DOHH2 (cell line): Measurements from ENCODE around the gene GCAT.

ENCODE experiments used
- H3F3A ChIP-seq: fragments of 200-600 bp; sonication (generic), shearing (Covaris generic); 2 replicates; pipeline ENCODE4 v1.6.0; 2016; ENCODE audit warnings: antibody characterized with exemption, mild to moderate bottlenecking; ENCODE audit not compliant: control insufficient read depth, insufficient read depth
- H3K27ac ChIP-seq: fragments of 200-600 bp; sonication (generic); 2 replicates; pipeline ENCODE4 v1.5.1; 2014; ENCODE audit warnings: low read depth, mild to moderate bottlenecking, low read length, moderate library complexity
- H3K27me3 ChIP-seq: fragments of 200-600 bp; sonication (generic); 2 replicates; pipeline ENCODE4 v1.6.1; 2014; ENCODE audit warnings: mild to moderate bottlenecking, low read length, mixed read lengths; ENCODE audit not compliant: control insufficient read depth
- H3K36me3 ChIP-seq: fragments of 200-600 bp; sonication (generic); 2 replicates; pipeline ENCODE4 v1.6.1; 2014; ENCODE audit warnings: mild to moderate bottlenecking, low read length, moderate library complexity, mixed read lengths; ENCODE audit not compliant: control insufficient read depth
- H3K4me1 ChIP-seq: fragments of 200-600 bp; sonication (generic); 2 replicates; pipeline ENCODE4 v1.6.1; 2014; ENCODE audit warnings: mild to moderate bottlenecking, low read length, mixed read lengths; ENCODE audit not compliant: control insufficient read depth
- H3K4me2 ChIP-seq: fragments of 200-600 bp; sonication (generic); 2 replicates; pipeline ENCODE4 v1.6.0; 2014; ENCODE audit warnings: mild to moderate bottlenecking, low read length, moderate library complexity
- H3K4me3 ChIP-seq: fragments of 200-600 bp; sonication (generic); 2 replicates; pipeline ENCODE4 v1.5.1; 2014; ENCODE audit warnings: mild to moderate bottlenecking, low read length, mixed read lengths
- H3K79me2 ChIP-seq: fragments of 200-600 bp; sonication (generic); 2 replicates; pipeline ENCODE4 v1.6.1; 2014; ENCODE audit warnings: mild to moderate bottlenecking, low read length, mixed read lengths; ENCODE audit not compliant: control insufficient read depth
- H3K9me2 ChIP-seq: fragments of 200-600 bp; sonication (generic); replicated peaks from 2 replicates; pipeline ENCODE4 v1.6.1; 2014; ENCODE audit warnings: mild to moderate bottlenecking, low read length, mixed read lengths; ENCODE audit not compliant: control insufficient read depth
- H3K9me3 ChIP-seq: fragments of 200-600 bp; sonication (generic); 2 replicates; pipeline ENCODE4 v1.6.1; 2014; ENCODE audit warnings: antibody characterized with exemption, low read length, mixed read lengths; ENCODE audit not compliant: control insufficient read depth, insufficient read depth
- H4K20me1 ChIP-seq: fragments of 200-600 bp; sonication (generic); 2 replicates; pipeline ENCODE4 v1.6.0; 2014; ENCODE audit warnings: low read depth, mild to moderate bottlenecking, antibody characterized with exemption, low read length, moderate library complexity; ENCODE audit not compliant: control insufficient read depth, insufficient read depth
- CTCF ChIP-seq: fragments of 200-600 bp; sonication (generic); IDR thresholded peaks from one replicate; pipeline ENCODE4 v1.5.1; 2014; ENCODE audit warnings: antibody characterized with exemption, mild to moderate bottlenecking, low read depth, low read length; ENCODE audit not compliant: poor library complexity, severe bottlenecking
- EZH2phosphoT487 ChIP-seq: fragments of 200-600 bp; sonication (generic); IDR thresholded peaks from 2 replicates; pipeline ENCODE4 v1.6.1; 2017; ENCODE audit warnings: borderline replicate concordance, mild to moderate bottlenecking, antibody characterized with exemption, low read length, moderate library complexity, mixed read lengths

Gene GCAT

DNA sequence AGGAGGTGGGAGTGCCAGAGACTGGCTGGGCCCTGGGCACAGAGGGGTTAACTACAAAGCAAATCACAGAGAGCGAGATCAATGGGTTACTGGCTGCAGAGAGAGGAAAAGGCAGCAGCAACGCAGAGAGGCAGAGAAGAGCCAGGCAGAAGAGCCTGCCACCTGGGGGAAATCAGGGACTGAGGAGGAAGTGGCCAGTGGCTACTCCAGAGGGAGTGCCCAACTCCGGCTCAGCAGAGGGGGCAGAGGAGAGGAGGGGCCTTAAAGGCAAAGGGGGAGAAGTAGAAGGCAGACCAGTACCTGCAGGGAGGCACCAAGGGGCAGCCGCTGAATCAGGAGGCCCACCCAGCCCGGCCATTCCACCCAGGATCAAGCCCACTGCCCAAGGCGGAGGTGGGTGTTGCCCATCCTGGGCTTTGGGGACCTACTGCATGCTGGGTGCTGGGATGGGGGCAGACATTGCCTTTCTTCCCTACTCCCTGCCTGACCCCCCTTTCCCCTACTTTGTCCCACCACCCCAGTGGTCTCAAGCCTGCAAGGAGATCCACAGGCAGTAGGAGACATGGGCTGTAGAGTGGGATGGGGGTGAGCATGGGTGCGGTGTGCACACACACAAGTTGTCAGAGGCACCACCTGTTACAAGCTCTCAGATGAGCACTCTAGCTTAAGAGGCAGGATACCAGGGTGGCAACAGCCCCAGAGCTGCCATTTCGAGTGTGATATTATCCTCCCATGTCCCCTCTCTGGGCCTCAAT lies 14.5 kb downstream of the GCAT start:
- Histone ChIP-seq H3K9me3 (no peaks in the 10 kb centered on the region), H3K4me2 (no peak overlapping the region), H4K20me1 (no peaks in the 10 kb centered on the region), H3K27ac (no peak overlapping the region), H3K27me3 (peaks cover 32% of the 10 kb centered on the region), H3K4me1 (peaks cover 20% of the 10 kb centered on the region), H3K4me3 (no peak overlapping the region), H3F3A (no peaks in the 10 kb centered on the region), H3K36me3 (no peaks in the 10 kb centered on the region), H3K79me2 (no peaks in the 10 kb centered on the region), H3K9me2 (no peaks in the 10 kb centered on the region)
- no peak for TF ChIP-seq EZH2phosphoT487
- TF ChIP-seq CTCF = no peak

DNA sequence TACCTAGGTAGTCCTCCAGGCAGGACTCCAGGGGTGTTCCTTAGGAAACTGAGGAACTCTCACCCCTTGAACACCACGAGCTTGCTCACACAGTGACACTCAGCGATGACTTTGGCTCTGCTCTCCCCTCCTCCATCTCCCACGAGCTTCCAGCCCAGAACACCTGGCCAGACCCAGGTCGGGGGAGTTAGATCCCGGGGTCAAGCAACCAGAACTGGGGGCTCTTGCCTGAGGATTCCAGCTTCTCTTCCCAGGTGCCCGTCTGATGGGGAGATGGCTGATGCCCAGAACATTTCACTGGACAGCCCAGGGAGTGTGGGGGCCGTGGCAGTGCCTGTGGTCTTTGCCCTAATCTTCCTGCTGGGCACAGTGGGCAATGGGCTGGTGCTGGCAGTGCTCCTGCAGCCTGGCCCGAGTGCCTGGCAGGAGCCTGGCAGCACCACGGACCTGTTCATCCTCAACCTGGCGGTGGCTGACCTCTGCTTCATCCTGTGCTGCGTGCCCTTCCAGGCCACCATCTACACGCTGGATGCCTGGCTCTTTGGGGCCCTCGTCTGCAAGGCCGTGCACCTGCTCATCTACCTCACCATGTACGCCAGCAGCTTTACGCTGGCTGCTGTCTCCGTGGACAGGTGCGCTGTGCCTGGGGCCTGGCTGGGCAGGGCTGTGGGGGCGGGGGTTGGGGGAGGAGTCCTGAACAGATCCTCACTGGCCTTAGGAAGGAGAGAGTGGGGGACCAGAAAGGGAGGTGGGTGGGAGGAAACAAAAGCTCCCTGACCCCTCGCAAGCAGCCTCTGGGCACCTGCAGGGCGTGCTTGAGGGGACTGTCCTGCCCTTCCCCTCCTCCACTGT lies 15.6 kb downstream of the GCAT start, which contains the start of gene GALR3:
Gene GALR3, plus strand, starts transcription at position 249 of the 852 bp plus-strand sequence. Its CDS starts 25 bp downstream, at position 274.
- Histone ChIP-seq H3K4me1 (peaks cover 10% of the 10 kb centered on the region), H3K36me3 (no peaks in the 10 kb centered on the region), H3K4me3 (no peak within 1 kb of the TSS), H4K20me1 (no peaks in the 10 kb centered on the region), H3K27ac (no peak within 1 kb of the TSS), H3K27me3 (peaks cover 26% of the 10 kb centered on the region), H3K9me2 (no peaks in the 10 kb centered on the region), H3K4me2 (no peak within 1 kb of the TSS), H3F3A (no peaks in the 10 kb centered on the region), H3K9me3 (no peaks in the 10 kb centered on the region), H3K79me2 (no peaks in the 10 kb centered on the region)
- TF ChIP-seq EZH2phosphoT487 (no peak), CTCF (no peak)

DNA sequence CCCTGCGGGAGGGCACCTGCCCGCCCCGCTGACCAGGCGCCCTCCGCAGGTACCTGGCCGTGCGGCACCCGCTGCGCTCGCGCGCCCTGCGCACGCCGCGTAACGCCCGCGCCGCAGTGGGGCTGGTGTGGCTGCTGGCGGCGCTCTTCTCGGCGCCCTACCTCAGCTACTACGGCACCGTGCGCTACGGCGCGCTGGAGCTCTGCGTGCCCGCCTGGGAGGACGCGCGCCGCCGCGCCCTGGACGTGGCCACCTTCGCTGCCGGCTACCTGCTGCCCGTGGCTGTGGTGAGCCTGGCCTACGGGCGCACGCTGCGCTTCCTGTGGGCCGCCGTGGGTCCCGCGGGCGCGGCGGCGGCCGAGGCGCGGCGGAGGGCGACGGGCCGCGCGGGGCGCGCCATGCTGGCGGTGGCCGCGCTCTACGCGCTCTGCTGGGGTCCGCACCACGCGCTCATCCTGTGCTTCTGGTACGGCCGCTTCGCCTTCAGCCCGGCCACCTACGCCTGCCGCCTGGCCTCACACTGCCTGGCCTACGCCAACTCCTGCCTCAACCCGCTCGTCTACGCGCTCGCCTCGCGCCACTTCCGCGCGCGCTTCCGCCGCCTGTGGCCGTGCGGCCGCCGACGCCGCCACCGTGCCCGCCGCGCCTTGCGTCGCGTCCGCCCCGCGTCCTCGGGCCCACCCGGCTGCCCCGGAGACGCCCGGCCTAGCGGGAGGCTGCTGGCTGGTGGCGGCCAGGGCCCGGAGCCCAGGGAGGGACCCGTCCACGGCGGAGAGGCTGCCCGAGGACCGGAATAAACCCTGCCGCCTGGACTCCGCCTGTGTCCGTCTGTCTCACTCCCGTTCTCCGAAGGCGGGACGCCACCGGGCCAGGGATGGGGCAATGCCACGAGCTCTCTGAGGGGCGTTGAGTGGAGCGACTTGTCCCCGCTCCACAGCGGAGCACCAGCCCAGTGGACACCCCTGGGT lies 17.2 kb downstream of the GCAT start:
- H3K4me1 ChIP-seq = no peaks in the 10 kb centered on the region
- no peak overlapping the region for H3K27ac ChIP-seq
- H3F3A ChIP-seq = no peaks in the 10 kb centered on the region
- H3K36me3 ChIP-seq = peaks cover 1% of the 10 kb centered on the region; the same call in 1 of the 2 replicates
- no peak overlapping the region for H3K4me2 ChIP-seq
- H3K9me3 ChIP-seq = no peaks in the 10 kb centered on the region
- H3K9me2 ChIP-seq = no peaks in the 10 kb centered on the region
- TF ChIP-seq EZH2phosphoT487 (no peak), CTCF (no peak)
- H3K79me2 ChIP-seq = no peaks in the 10 kb centered on the region
- H3K27me3 ChIP-seq = peaks cover 16% of the 10 kb centered on the region; the same call in 1 of the 2 replicates
- no peak overlapping the region for H3K4me3 ChIP-seq
- H4K20me1 ChIP-seq = no peaks in the 10 kb centered on the region
